Small intestine (tissue), 7 donors: ENCODE data around the gene ALDH16A1. TPM values are rescaled to one million over a fixed set of nuclear protein-coding genes. Genes with fewer than 3 reads are reported as not detected.

Experiments
- DNase-seq, 2 donors: peaks; one replicate each; pipeline versions ENCODE4 v3.0.0 to v3.0.0-alpha.2; 2013
- FAIRE-seq: peaks from 2 replicates; lab custom pipeline; 2012; peaks lifted over from hg19 to GRCh38; lab: Jason Lieb, UNC
- H3K27ac ChIP-seq, 3 donors: one replicate each; pipeline ENCODE4 v1.5.1; 2013; ENCODE audit warnings: low read length in 2 of 3, mild to moderate bottlenecking in 2 of 3, control low read depth in 1 of 3, inconsistent platforms in 1 of 3, low read depth in 1 of 3, moderate library complexity in 1 of 3
- H3K27me3 ChIP-seq, 3 donors: one replicate each; pipeline ENCODE4 v1.6.1; 2013; ENCODE audit warnings: low read length in 3 of 3, inconsistent platforms in 1 of 3; ENCODE audit not compliant: control insufficient read depth in 3 of 3, insufficient read depth in 3 of 3
- H3K36me3 ChIP-seq, 3 donors: one replicate each; pipeline ENCODE4 v1.6.1; 2013; ENCODE audit warnings: low read length in 3 of 3, inconsistent platforms in 1 of 3, low read depth in 1 of 3, mild to moderate bottlenecking in 1 of 3, moderate library complexity in 1 of 3; ENCODE audit not compliant: control insufficient read depth in 3 of 3, insufficient read depth in 2 of 3
- H3K4me1 ChIP-seq, 3 donors: one replicate each; pipeline ENCODE4 v1.6.1; 2013; ENCODE audit warnings: low read length in 2 of 3, inconsistent platforms in 1 of 3, low read depth in 1 of 3, mild to moderate bottlenecking in 1 of 3, moderate library complexity in 1 of 3; ENCODE audit not compliant: control insufficient read depth in 3 of 3, insufficient read depth in 2 of 3
- H3K4me3 ChIP-seq, 3 donors: one replicate each; pipeline ENCODE4 v1.5.1; 2013; ENCODE audit warnings: low read length in 3 of 3, control low read depth in 1 of 3, inconsistent platforms in 1 of 3, low read depth in 1 of 3, mild to moderate bottlenecking in 1 of 3, moderate library complexity in 1 of 3
- H3K9me3 ChIP-seq, 2 donors: one replicate each; pipeline ENCODE4 v1.6.1; 2013; ENCODE audit warnings: low read depth in 1 of 2, low read length in 1 of 2; ENCODE audit not compliant: control insufficient read depth in 2 of 2, insufficient read depth in 1 of 2
- WGBS, 3 donors: extraction: QIAGEN DNeasy Blood & Tissue Kit; methylation state at CpG; one replicate each; pipeline ENCODE4 v1.1.7; 2013; 5-methylcytosine and 5-hydroxymethylcytosine counted together
- polyA plus RNA-seq, 4 donors: library from polyadenylated mRNA; stranded (reverse) in 3 of 4; unstranded in 1 of 4; fragments of 200-250 nt in 3 of 4; fragments of 120-200 nt in 1 of 4; gene quantifications; one replicate each; pipeline versions ENCODE4 v1.2.1 to v1.2.3, GENCODE V29; 2013
- donor health status: healthy with polysubstance abuse.
- donor health status: control.
- donor health status: control.
- donor health status: Bipolar disorder and iron deficiency.
- donor health status: healthy.

Gene ALDH16A1
- polyA plus RNA-seq, 4 donors, result 26.3 to 130 (median 83.6) TPM

GRCh38 chr19:49425922-49426592 lies 27.0 kb upstream of the ALDH16A1 start:
- no peak overlapping the region for H3K4me3 ChIP-seq
- H3K4me1 ChIP-seq, result peaks cover 0 to 2% (median 0%) of the 10 kb centered on the region in 3 donors
- peaks cover 20 to 99% (median 65%) of the 10 kb centered on the region in 3 donors for H3K27me3 ChIP-seq
- peaks cover 0 to 2% of the 10 kb centered on the region in 2 donors for H3K9me3 ChIP-seq
- FAIRE-seq (no peak), DNase-seq (no peak)
- no peaks in the 10 kb centered on the region for H3K36me3 ChIP-seq
- no peak overlapping the region for H3K27ac ChIP-seq
- 3 to 5% (median 5%) methylated on average over 28 to 30 of the region's 30 CpGs for WGBS, 3 donors

- 53 to 56% (median 53%) methylated on average over 9 to 12 of the region's 12 CpGs for WGBS, 3 donors
- FAIRE-seq, result no peak
- H3K27ac ChIP-seq, result no peak overlapping the region
- H3K9me3 ChIP-seq, result peaks cover 0 to 11% of the 10 kb centered on the region in 2 donors
- DNase-seq, result no peak
- no peak overlapping the region for H3K4me3 ChIP-seq
- peaks cover 14 to 99% (median 70%) of the 10 kb centered on the region in 3 donors for H3K27me3 ChIP-seq
- H3K4me1 ChIP-seq, result peaks cover 0 to 2% (median 0%) of the 10 kb centered on the region in 3 donors
- no peaks in the 10 kb centered on the region for H3K36me3 ChIP-seq
These were observed 25.7 kb upstream of the ALDH16A1 start for GRCh38 chr19:49427339-49427738.

- no peaks in the 10 kb centered on the region for H3K36me3 ChIP-seq
- H3K9me3 ChIP-seq, result peaks cover 0 to 11% of the 10 kb centered on the region in 2 donors
- H3K27ac ChIP-seq, result no peak overlapping the region
- FAIRE-seq (no peak), DNase-seq (no peak)
- H3K4me3 ChIP-seq, result no peak overlapping the region
- peaks cover 17 to 99% (median 66%) of the 10 kb centered on the region in 3 donors for H3K27me3 ChIP-seq
- peaks cover 0 to 1% (median 0%) of the 10 kb centered on the region in 3 donors for H3K4me1 ChIP-seq
- WGBS, 3 donors, result 2 to 3% (median 3%) methylated on average over 37 to 45 of the region's 45 CpGs
These were observed 25.0 kb upstream of the ALDH16A1 start for GRCh38 chr19:49427855-49428546.

GRCh38 chr19:49428547-49429451 lies 24.2 kb upstream of the ALDH16A1 start:
- H3K9me3 ChIP-seq, result peaks cover 0 to 11% of the 10 kb centered on the region in 2 donors
- no peaks in the 10 kb centered on the region for H3K4me1 ChIP-seq
- 12 to 19% (median 14%) methylated on average over 26 to 29 of the region's 29 CpGs for WGBS, 3 donors
- DNase-seq (no peak), FAIRE-seq (no peak)
- H3K4me3 ChIP-seq, result no peak overlapping the region
- no peaks in the 10 kb centered on the region for H3K36me3 ChIP-seq
- peaks cover 12 to 99% (median 66%) of the 10 kb centered on the region in 3 donors for H3K27me3 ChIP-seq
- no peak overlapping the region for H3K27ac ChIP-seq

- Histone ChIP-seq H3K27ac (no peak overlapping the region), H3K36me3 (no peaks in the 10 kb centered on the region), H3K27me3 (peaks cover 10 to 99% (median 62%) of the 10 kb centered on the region in 3 donors), H3K4me1 (no peaks in the 10 kb centered on the region), H3K4me3 (no peak overlapping the region), H3K9me3 (peaks cover 0 to 11% of the 10 kb centered on the region in 2 donors)
- DNase-seq (no peak), FAIRE-seq (no peak)
- 59 to 68% (median 61%) methylated on average over 7 to 9 of the region's 9 CpGs for WGBS, 3 donors
These were observed 22.8 kb upstream of the ALDH16A1 start for GRCh38 chr19:49430172-49430677.

GRCh38 chr19:49430678-49431329 lies 22.2 kb upstream of the ALDH16A1 start:
- 60 to 67% (median 65%) methylated on average over 28 of the region's 28 CpGs for WGBS, 3 donors
- Histone ChIP-seq H3K9me3 (peaks cover 0 to 11% of the 10 kb centered on the region in 2 donors), H3K4me3 (no peak overlapping the region), H3K27me3 (peaks cover 7 to 99% (median 62%) of the 10 kb centered on the region in 3 donors), H3K36me3 (no peaks in the 10 kb centered on the region), H3K27ac (no peak overlapping the region), H3K4me1 (no peaks in the 10 kb centered on the region)
- DNase-seq, result no peak
- no peak for FAIRE-seq

- no peaks in the 10 kb centered on the region for H3K36me3 ChIP-seq
- 44 to 53% (median 52%) methylated on average over 23 to 29 of the region's 29 CpGs for WGBS, 3 donors
- H3K4me1 ChIP-seq, result no peaks in the 10 kb centered on the region
- H3K27me3 ChIP-seq, result peaks cover 7 to 99% (median 61%) of the 10 kb centered on the region in 3 donors
- H3K4me3 ChIP-seq, result no peak overlapping the region
- H3K27ac ChIP-seq, result no peak overlapping the region
- peaks cover 0 to 11% of the 10 kb centered on the region in 2 donors for H3K9me3 ChIP-seq
- DNase-seq (no peak), FAIRE-seq (no peak)
These were observed 21.7 kb upstream of the ALDH16A1 start for GRCh38 chr19:49431330-49431749.
